ENCODE data around the gene CKS2.
"Not testable (repeated sequence)": the region's sequence is repeated elsewhere in the genome, so short reads cannot be mapped to it uniquely, and the experiment has no call there.

CKS2 gene

DNA sequence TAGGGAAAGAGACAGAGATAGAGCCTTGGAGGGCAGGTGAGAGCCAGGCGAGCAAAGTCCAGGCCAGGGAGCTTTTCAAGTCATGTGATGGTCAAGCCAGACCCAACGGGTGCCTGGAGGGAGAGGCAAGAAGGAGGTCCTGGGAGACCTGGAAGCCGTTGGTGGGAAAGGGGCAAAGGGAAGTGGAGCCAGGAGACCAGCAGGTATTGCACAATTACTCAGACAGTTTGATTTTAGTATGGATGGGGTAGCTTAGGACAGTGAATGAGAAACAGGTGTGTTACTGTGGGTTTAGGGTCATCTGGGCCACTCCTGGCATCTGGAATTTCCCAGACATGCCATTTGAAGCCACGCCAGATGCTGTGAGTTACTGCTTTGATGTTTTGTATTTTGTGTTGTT lies 12.4 kb downstream of the CKS2 start:
- peaks cover 78% of the 10 kb centered on the region for H3K36me3 Mint-ChIP-seq
- no peak for DNase-seq (ENCODE audit: low spot score in 2 of 2)
- no peak for ATAC-seq
- H3K4me3 Mint-ChIP-seq: no peak overlapping the region
- no peaks in the 10 kb centered on the region for H3K9me3 Mint-ChIP-seq
- H3K4me1 Mint-ChIP-seq: peaks cover 23% of the 10 kb centered on the region
- peak overlapping the region; percentile 52 for H3K27ac Mint-ChIP-seq

DNA sequence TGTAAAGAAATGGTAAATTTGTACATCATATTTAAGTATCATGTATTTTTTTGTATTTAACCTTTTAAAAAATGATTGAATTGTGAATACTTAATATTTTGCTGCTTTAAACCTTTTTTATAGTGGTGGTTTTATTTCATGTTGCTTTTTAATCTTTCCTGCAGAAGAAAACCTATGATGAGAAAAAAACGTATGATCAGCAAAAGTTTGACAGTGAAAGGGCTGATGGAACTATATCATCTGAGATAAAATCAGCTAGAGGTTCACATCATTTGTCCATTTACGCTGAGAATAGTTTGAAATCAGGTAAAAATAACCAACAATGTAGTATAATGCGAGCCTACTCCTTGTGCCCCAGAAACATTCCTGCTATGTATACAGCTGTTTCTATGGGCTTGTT lies 14.7 kb downstream of the CKS2 start:
- Mint-ChIP-seq H3K4me1 (peaks cover 15% of the 10 kb centered on the region), H3K9me3 (no peaks in the 10 kb centered on the region), H3K4me3 (no peak overlapping the region), H3K27ac (peak overlapping the region; percentile 54), H3K36me3 (peaks cover 78% of the 10 kb centered on the region)
- ATAC-seq: no peak
- no peak for DNase-seq (ENCODE audit: low spot score in 2 of 2)

DNA sequence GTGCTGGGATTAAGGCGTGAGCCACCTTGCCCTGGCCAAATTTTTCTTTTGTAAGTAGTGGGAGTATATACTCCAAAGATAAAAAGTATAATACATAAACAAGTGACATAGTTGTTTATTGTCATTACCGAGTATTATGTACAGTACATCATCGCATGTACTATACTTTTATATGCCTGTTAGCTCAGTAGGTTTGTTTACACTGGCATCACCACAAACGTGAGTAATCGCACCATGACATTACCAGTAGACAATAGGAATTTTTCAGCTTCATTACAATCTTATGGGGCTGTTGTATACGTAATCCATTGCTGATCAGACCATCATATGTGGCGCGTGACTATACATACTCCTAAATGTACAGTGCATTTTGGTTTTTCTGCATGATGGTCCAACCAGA lies 17.1 kb downstream of the CKS2 start:
- H3K4me1 Mint-ChIP-seq: peaks cover 7% of the 10 kb centered on the region
- no peak overlapping the region for H3K4me3 Mint-ChIP-seq
- peaks cover 86% of the 10 kb centered on the region for H3K36me3 Mint-ChIP-seq
- H3K27ac Mint-ChIP-seq: no peak overlapping the region
- no peak for DNase-seq (ENCODE audit: low spot score in 2 of 2)
- H3K9me3 Mint-ChIP-seq: no peaks in the 10 kb centered on the region
- no peak for ATAC-seq

DNA sequence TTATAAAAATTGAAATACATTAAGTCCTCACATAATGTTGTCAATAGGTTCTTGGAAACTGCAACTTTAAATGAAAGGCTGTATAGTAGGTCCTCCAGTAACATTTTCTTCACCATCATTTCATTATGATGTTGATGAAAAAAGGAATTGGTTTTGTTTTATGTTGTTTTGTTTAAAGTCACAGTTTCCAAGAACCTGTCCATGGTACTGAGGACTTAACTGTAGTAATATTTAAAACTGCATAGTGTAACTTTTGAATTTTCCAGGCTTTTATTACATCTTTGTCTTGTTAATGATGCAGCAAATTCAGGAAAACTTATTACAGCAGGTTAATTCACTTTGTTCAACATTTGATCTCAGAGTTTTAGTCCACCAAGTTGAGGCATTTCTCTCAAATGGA lies 18.9 kb downstream of the CKS2 start:
- DNase-seq (ENCODE audit: low spot score in 2 of 2) (no peak), ATAC-seq (no peak)
- peaks cover 99% of the 10 kb centered on the region for H3K36me3 Mint-ChIP-seq
- no peaks in the 10 kb centered on the region for H3K4me1 Mint-ChIP-seq
- H3K9me3 Mint-ChIP-seq: no peaks in the 10 kb centered on the region
- no peak overlapping the region for H3K27ac Mint-ChIP-seq
- no peak overlapping the region for H3K4me3 Mint-ChIP-seq

DNA sequence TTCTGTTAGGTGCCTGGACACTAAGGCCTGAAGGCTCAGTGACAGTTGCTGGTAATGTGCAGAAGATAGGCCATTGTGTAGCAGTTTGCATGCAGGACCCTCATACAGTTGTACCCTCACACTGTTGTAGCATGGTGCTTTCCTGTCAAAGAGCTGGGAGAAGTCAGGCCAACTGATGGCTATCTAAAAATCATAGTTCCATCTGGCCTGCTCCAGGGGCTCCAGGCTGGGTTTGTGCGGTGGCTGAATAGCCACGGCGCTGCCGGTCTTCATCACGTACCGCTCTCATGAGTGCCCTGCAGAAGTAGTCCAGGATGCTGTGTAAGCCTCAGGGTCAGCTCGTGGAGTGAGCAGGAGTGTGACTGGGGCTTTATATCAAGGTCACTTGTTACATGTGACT lies 19.5 kb downstream of the CKS2 start:
- DNase-seq (ENCODE audit: low spot score in 2 of 2) (no peak), ATAC-seq (no peak)
- H3K9me3 Mint-ChIP-seq: no peaks in the 10 kb centered on the region
- H3K27ac Mint-ChIP-seq: no peak overlapping the region
- peaks cover 100% of the 10 kb centered on the region for H3K36me3 Mint-ChIP-seq
- no peak overlapping the region for H3K4me3 Mint-ChIP-seq
- H3K4me1 Mint-ChIP-seq: no peaks in the 10 kb centered on the region

DNA sequence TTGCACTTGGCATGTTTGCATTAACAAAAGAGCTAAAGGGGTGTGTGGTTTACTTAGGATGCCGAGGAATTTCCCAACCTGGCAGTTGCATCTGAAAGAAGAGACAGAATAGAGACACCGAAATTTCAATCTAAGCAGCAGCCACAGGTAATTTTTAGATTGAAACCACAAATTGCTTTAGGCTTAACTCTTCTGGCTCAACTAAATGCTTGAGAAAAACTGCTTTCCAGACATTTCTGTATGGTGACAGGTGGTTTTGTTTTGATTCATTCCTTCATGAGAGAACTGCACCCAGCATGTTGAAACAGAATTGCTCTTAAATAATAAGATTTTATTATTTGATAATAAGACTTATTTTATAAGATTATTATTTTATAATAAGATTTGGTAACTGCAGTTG lies 28.8 kb downstream of the CKS2 start:
- H3K27ac Mint-ChIP-seq: no peak overlapping the region

DNA sequence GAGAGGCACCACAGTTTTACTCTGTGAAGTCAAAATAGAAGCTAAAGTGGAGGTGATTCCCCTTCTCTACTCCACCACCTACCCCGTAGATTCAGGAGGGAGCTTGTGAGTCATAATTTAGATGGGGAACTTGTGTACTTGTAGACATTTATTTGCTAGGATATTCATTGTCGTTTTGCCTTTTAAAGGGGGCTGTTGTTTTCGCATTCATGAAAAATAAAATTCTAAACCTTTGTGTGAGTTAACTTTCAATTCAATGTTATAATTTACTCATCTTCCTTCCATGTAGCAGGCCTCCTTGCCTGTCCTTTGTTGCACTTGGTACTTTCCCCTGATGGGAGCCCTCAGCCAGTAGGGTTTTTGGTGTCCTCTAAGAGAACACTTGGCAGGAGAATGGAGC lies 29.3 kb downstream of the CKS2 start:
- ATAC-seq (peak; percentile 92), DNase-seq (ENCODE audit: low spot score in 2 of 2) (no peak)
- no peaks in the 10 kb centered on the region for H3K9me3 Mint-ChIP-seq
- H3K36me3 Mint-ChIP-seq: peaks cover 100% of the 10 kb centered on the region
- no peak overlapping the region for H3K4me3 Mint-ChIP-seq
- H3K27ac Mint-ChIP-seq: peak overlapping the region; percentile 18
- H3K4me1 Mint-ChIP-seq: peaks cover 34% of the 10 kb centered on the region

More for the DNA sequence above, 28.8 kb downstream of the CKS2 start:
- Mint-ChIP-seq H3K36me3 (peaks cover 100% of the 10 kb centered on the region), H3K9me3 (no peaks in the 10 kb centered on the region), H3K4me1 (peaks cover 30% of the 10 kb centered on the region), H3K4me3 (no peak overlapping the region)
- DNase-seq (ENCODE audit: low spot score in 2 of 2): no peak
- peak; percentile 40 for ATAC-seq

- Mint-ChIP-seq H3K4me3 (no peak overlapping the region), H3K27ac (no peak overlapping the region), H3K36me3 (peaks cover 100% of the 10 kb centered on the region), H3K4me1 (peaks cover 40% of the 10 kb centered on the region), H3K9me3 (no peaks in the 10 kb centered on the region)
- no peak for DNase-seq (ENCODE audit: low spot score in 2 of 2)
- ATAC-seq: no peak
Observed at GRCh38 chr9:89342213-89342612, 31.2 kb downstream of the CKS2 start.

DNA sequence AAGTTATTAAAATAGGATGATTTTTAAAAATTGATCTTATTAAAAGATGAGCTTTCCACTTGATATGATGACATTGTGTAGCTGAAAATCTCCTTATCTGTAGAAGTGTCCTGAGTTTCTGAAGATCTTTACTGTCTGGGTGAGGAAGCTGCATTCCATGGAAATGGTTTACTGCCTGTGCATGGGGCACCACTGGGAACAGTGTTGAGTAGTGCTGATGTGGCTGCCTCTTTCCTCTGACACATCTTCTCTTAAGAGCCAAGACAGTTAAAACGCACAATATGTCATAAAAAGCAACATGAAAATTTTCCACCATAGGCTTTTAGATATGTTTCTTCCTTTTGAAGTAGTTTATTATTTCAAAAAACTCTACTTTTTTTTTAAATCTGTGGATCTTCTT lies 32.0 kb downstream of the CKS2 start:
- DNase-seq (ENCODE audit: low spot score in 2 of 2) (no peak), ATAC-seq (no peak)
- Mint-ChIP-seq H3K36me3 (peaks cover 100% of the 10 kb centered on the region), H3K27ac (peak overlapping the region; percentile 10), H3K4me1 (peaks cover 33% of the 10 kb centered on the region), H3K9me3 (no peaks in the 10 kb centered on the region), H3K4me3 (no peak overlapping the region)

DNA sequence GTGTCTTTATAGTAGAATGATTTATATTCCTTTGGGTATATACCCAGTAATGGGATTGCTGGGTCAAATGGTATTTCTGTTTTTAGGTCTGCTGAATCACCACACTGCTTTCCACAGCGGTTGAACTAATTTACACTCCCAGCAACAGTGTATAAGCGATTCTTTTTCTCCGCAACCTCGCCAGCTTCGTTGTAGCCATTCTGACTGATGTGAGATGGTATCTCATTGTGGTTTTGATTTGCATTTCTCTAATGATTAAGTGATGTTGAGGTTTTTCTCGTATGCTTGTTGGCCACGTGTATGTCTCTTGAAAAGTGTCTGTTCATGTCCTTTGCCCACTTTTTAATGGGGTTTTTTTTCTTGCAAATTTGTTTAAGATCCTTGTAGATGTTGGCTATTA lies 32.8 kb downstream of the CKS2 start:
- Mint-ChIP-seq H3K4me1 (peaks cover 33% of the 10 kb centered on the region), H3K27ac (peak overlapping the region; percentile 10), H3K36me3 (peaks cover 100% of the 10 kb centered on the region)
- H3K9me3 Mint-ChIP-seq; DNase-seq (ENCODE audit: low spot score in 2 of 2); H3K4me3 Mint-ChIP-seq: not testable (repeated sequence)
- peak; percentile 49 for ATAC-seq

DNA sequence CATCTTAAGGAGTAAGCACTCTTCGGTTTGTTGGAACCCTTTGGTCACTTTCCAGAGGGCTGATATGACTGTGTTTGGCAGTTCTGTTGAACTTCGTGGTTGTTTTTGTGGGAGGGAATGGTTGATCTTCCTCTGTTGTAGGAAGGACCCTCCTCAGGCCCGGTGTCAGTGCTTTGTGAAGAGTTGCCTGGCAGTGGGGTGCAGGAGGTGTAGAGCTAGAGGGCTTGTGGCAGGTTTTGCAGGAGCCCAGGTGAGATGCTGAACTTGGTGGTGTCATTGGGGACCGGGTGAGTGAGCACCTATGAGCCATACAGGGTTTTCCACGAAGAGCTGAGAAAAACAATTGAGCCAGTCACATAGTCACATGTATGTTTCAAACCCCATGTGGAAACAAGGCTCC lies 34.5 kb downstream of the CKS2 start:
- H3K4me3 Mint-ChIP-seq: no peak overlapping the region
- H3K9me3 Mint-ChIP-seq: no peaks in the 10 kb centered on the region
- H3K27ac Mint-ChIP-seq: peak overlapping the region; percentile 52
- H3K36me3 Mint-ChIP-seq: peaks cover 100% of the 10 kb centered on the region
- DNase-seq (ENCODE audit: low spot score in 2 of 2): no peak
- H3K4me1 Mint-ChIP-seq: peaks cover 27% of the 10 kb centered on the region
- ATAC-seq: no peak

DNA sequence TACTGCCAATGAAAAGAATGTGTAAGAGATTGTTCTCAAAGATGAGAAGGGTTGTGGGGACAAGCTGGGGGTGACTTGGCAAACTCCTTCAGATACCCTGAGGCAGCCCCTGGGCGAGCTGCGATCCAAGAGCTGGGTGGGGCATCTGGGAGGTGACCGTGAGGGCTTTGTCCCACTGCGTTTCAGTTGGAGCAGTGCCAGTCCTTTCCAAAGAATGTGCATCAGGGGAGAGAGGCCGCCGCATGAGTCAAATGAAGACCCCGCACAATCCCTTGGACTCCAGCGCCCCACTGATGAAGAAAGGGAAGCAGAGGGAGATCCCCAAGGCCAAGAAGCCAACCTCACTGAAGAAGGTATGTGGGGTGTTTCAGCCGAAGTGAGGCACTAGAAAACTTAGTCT lies 35.7 kb downstream of the CKS2 start:
- H3K36me3 Mint-ChIP-seq: peaks cover 100% of the 10 kb centered on the region
- H3K27ac Mint-ChIP-seq: no peak overlapping the region
- H3K9me3 Mint-ChIP-seq: no peaks in the 10 kb centered on the region

GRCh38 chr9:89347651-89348050 lies 36.7 kb downstream of the CKS2 start:
- ATAC-seq: no peak
- peaks cover 34% of the 10 kb centered on the region for H3K4me1 Mint-ChIP-seq
- peaks cover 99% of the 10 kb centered on the region for H3K36me3 Mint-ChIP-seq

More for the DNA sequence above, 35.7 kb downstream of the CKS2 start:
- DNase-seq (ENCODE audit: low spot score in 2 of 2) (no peak), ATAC-seq (no peak)
- Mint-ChIP-seq H3K4me3 (no peak overlapping the region), H3K4me1 (peaks cover 29% of the 10 kb centered on the region)

DNA sequence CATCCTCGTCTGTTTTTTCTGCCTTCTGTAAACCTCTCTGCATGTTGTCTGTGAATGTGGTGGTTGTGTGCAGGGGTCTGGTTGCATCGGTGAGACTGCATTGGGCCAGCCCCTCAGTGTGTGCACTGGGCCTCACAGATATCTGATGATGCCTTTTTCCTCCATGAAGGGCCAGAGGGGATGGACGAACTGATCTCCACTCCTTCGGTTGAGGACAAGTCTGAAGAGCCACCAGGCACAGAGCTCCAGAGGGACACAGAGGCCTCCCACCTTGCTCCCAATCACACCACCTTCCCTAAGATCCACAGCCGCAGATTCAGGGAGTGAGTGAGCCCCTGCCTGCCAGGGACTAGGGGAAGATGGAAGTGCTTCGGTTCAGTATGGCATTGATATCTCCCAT lies 38.6 kb downstream of the CKS2 start:
- H3K36me3 Mint-ChIP-seq: peaks cover 99% of the 10 kb centered on the region
- ATAC-seq: no peak
- no peaks in the 10 kb centered on the region for H3K9me3 Mint-ChIP-seq
- DNase-seq (ENCODE audit: low spot score in 2 of 2): no peak
- H3K4me1 Mint-ChIP-seq: peaks cover 30% of the 10 kb centered on the region
- no peak overlapping the region for H3K4me3 Mint-ChIP-seq
- peak overlapping the region; percentile 48 for H3K27ac Mint-ChIP-seq

More at GRCh38 chr9:89347651-89348050, 36.7 kb downstream of the CKS2 start:
- Mint-ChIP-seq H3K27ac (no peak overlapping the region), H3K4me3 (no peak overlapping the region), H3K9me3 (no peaks in the 10 kb centered on the region)
- DNase-seq (ENCODE audit: low spot score in 2 of 2): no peak

DNA sequence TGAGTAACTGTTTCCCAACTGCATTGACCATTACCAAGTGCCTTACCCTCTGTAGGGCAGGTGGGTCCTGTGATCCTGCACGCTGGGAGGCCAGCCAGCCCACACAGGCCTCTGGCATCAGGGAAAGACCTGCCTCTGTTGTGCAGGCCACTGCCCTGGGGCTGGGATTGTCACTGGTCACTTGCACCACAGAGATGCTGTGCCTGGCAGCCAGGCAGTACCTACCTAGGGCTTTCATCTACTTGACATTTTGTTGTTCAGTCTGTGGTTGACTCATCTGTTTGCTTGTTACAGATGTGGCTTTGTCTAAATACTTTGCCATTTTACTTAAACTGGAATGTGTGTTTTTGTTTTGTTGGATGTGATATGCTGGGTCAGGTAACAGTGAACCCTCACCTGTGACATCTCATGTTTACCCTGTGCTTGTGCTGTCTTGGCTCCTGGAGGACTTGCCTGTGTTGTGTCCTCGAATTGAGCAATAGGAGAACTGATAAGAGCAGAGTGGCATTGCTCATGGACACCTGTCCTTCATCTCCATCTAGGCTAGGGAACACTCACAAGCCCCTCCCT lies 40.1 kb downstream of the CKS2 start:
- no peak for ATAC-seq
- Mint-ChIP-seq H3K27ac (peak overlapping the region; percentile 83), H3K4me3 (no peak overlapping the region), H3K9me3 (no peaks in the 10 kb centered on the region), H3K4me1 (peaks cover 20% of the 10 kb centered on the region), H3K36me3 (peaks cover 99% of the 10 kb centered on the region)
- DNase-seq (ENCODE audit: low spot score in 2 of 2): no peak

- Mint-ChIP-seq H3K4me3 (no peak overlapping the region), H3K27ac (peak overlapping the region; percentile 83), H3K36me3 (peaks cover 99% of the 10 kb centered on the region), H3K9me3 (no peaks in the 10 kb centered on the region), H3K4me1 (peaks cover 22% of the 10 kb centered on the region)
- DNase-seq (ENCODE audit: low spot score in 2 of 2) (no peak), ATAC-seq (no peak)
Observed at GRCh38 chr9:89351584-89352300, 40.7 kb downstream of the CKS2 start.

Data from stimulated activated effector memory CD8-positive, alpha-beta T cell treated with anti-CD3 and anti-CD28 coated beads, Interleukin-12 subunit alpha, Interleukin-12 subunit beta, amount 100 ng/mL, for 72 hours (primary cell).